NT2/D1 (cell line): Measurements from ENCODE around the gene CYP4A11.
"Not testable (repeated sequence)": the region's sequence is repeated elsewhere in the genome, so short reads cannot be mapped to it uniquely, and the experiment has no call there.

Experiments used
- SUZ12 ChIP-seq: IDR thresholded peaks from 2 replicates; pipeline ENCODE4 v1.6.1; 2011; ENCODE audit not compliant: insufficient read length, insufficient read depth; ENCODE audit errors: extremely low read depth
- YY1 ChIP-seq: IDR thresholded peaks from 2 replicates; pipeline ENCODE4 v1.6.1; 2011; ENCODE audit not compliant: insufficient read length, insufficient read depth
- ZNF274 ChIP-seq: IDR thresholded peaks from 2 replicates; pipeline ENCODE4 v1.6.1; 2011; ENCODE audit warnings: mild to moderate bottlenecking, low read depth, low read length

GRCh38 chr1:46949417-46949666 is 8.1 kb upstream of the CYP4A11 start:
- not testable (repeated sequence) for TF ChIP-seq YY1, ZNF274, SUZ12
